Skeletal muscle tissue (tissue), 4 donors: ENCODE results near the gene SUN1. TPM values are rescaled to one million over a fixed set of nuclear protein-coding genes. Genes with fewer than 3 reads are reported as not detected.
"Not testable (repeated sequence)": the region's sequence is repeated elsewhere in the genome, so short reads cannot be mapped to it uniquely, and the experiment has no call there.

ENCODE experiments used
- H3K27ac ChIP-seq: one replicate; pipeline ENCODE4 v1.7.0; 2013; ENCODE audit warnings: mild to moderate bottlenecking, low read depth, low read length, inconsistent platforms
- H3K27me3 ChIP-seq, 3 donors: one replicate each; pipeline ENCODE4 v1.7.0; 2013; ENCODE audit warnings: low read length in 3 of 3; ENCODE audit not compliant: control insufficient read depth in 3 of 3, insufficient read depth in 3 of 3
- H3K36me3 ChIP-seq, 3 donors: one replicate each; pipeline ENCODE4 v1.7.0; 2013; ENCODE audit warnings: low read length in 3 of 3; ENCODE audit not compliant: control insufficient read depth in 3 of 3, insufficient read depth in 3 of 3
- H3K4me1 ChIP-seq, 3 donors: one replicate each; pipeline ENCODE4 v1.7.0; 2013; ENCODE audit warnings: low read length in 3 of 3, mild to moderate bottlenecking in 3 of 3; ENCODE audit not compliant: control insufficient read depth in 3 of 3, insufficient read depth in 3 of 3
- H3K4me3 ChIP-seq, 3 donors: one replicate each; pipeline ENCODE4 v1.7.0; 2013; ENCODE audit warnings: low read length in 3 of 3
- H3K9ac ChIP-seq, 3 donors: one replicate each; pipeline ENCODE4 v1.7.0; 2013; ENCODE audit warnings: low read length in 3 of 3, mild to moderate bottlenecking in 3 of 3, moderate library complexity in 2 of 3, low read depth in 1 of 3
- H3K9me3 ChIP-seq, 3 donors: one replicate each; pipeline ENCODE4 v1.7.0; 2013; ENCODE audit warnings: low read length in 3 of 3; ENCODE audit not compliant: control insufficient read depth in 3 of 3
- total RNA-seq: library from RNA; depleted of rRNA; stranded (reverse); fragments of >200 nt; gene quantifications from one replicate; pipeline ENCODE4 v1.2.3, GENCODE V29; 2014
- donor health status: Osteomylitis.

SUN1 gene
- total RNA-seq, 1 donor from 2014 or later = 180 TPM

DNA sequence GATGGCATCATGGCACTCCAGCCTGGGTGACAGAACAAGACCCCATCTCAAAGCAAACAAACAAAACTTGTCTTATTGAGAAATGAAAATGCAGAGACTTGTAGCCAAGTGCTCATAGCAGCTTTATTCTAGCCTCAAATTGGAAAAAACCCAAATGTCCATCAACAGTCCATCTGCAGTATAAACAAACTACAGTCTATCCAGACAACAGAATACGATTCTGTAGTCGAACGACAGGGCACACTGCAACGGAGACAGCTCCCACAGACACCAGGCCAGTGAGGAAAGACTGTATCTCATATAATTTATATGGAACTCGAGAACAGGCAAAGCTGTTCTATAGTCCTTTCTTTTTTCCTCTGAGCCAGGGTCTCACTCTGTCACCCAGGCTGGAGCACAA lies 40.8 kb upstream of the SUN1 start:
- H3K4me1 ChIP-seq = peaks cover 5 to 24% (median 21%) of the 10 kb centered on the region in 3 donors
- no peak overlapping the region for H3K9ac ChIP-seq
- no peaks in the 10 kb centered on the region for H3K27me3 ChIP-seq
- H3K9me3 ChIP-seq = no peaks in the 10 kb centered on the region
- H3K36me3 ChIP-seq = peaks cover 0 to 3% (median 0%) of the 10 kb centered on the region in 3 donors
- no peak overlapping the region for H3K4me3 ChIP-seq
- H3K27ac ChIP-seq = peak overlapping the region; percentile 37

DNA sequence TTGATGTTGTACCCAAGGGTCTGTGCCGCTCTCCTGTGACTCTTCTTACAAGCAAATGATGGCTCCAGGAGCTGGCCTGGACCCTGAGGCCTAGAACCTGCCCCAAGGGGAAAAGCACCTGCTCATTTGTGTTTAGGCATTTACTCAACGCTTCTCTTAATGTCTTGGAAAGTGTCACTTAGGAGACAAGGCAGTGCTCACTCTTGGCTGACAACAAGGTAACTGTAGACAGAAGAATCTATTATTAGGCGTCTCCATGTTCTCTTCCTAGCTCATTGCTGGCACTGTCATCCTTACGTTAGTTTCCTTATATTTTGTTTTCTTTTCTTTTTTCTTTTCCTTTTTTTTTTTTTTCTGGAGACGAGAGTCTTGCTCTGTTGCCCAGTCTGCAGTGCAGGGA lies 38.1 kb upstream of the SUN1 start:
- Histone ChIP-seq H3K9me3 (no peaks in the 10 kb centered on the region), H3K4me1 (peaks cover 12 to 29% (median 27%) of the 10 kb centered on the region in 3 donors), H3K36me3 (no peaks in the 10 kb centered on the region), H3K9ac (peak overlapping the region; percentile 34 to 50 (median 36)), H3K27me3 (no peaks in the 10 kb centered on the region), H3K4me3 (no peak overlapping the region), H3K27ac (peak overlapping the region; percentile 69)

DNA sequence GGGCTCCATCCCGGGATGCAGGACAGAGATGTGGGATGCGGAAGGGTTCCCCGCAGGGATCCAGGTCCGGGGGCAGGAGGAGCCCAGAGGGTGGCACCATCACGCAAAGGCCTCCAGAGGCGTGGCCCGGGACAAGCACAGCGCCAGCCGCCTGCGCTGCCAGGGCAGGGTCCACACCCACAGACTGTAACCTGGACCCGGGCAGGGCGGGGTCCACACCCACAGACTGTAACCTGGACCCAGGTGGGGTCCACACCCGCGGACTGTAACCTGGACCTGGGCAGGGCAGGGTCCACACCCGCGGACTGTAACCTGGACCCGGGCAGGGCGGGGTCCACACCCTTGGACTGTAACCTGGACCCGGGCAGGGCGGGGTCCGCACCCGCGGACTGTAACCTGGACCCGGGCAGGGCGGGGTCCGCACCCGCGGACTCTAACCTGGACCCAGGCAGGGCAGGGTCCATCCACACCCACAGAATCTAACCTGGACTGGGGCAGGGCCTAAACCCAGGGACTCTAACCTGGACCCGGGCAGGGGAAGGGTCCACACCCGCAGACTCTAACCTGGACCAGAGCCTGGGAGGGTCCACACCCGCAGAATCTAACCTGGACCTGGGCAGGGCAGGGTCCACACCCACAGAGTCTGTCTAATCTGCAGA lies 37.5 kb upstream of the SUN1 start:
- Histone ChIP-seq H3K27me3 (no peaks in the 10 kb centered on the region), H3K9me3 (no peaks in the 10 kb centered on the region), H3K9ac (peak overlapping the region in 2 of 3 donors; percentile 34 to 50), H3K4me1 (peaks cover 12 to 29% (median 27%) of the 10 kb centered on the region in 3 donors), H3K36me3 (no peaks in the 10 kb centered on the region), H3K27ac (peak overlapping the region; percentile 69), H3K4me3 (no peak overlapping the region)

DNA sequence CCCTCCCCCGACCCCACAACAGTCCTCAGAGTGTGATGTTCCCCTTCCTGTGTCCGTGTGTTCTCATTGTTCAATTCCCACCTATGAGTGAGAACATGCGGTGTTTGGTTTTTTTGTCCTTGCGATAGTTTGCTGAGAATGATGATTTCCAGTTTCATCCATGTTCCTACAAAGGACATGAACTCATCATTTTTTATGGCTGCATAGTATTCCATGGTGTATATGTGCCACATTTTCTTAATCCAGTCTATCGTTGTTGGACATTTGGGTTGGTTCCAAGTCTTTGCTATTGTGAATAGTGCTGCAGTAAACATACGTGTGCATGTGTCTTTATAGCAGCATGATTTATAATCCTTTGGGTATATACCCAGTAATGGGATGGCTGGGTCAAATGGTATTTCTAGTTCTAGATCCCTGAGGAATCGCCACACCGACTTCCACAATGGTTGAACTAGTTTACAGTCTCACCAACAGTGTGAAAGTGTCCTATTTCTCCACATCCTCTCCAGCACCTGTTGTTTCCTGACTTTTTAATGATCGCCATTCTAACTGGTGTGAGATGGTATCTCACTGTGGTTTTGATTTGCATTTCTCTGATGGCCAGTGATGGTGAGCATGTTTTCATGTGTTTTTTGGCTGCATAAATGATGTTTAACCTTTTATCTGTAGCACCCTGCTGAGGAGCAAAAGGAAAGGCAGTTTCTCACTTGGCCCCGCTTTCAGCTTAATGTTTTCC lies 35.7 kb upstream of the SUN1 start:
- not testable (repeated sequence) for H3K36me3 ChIP-seq, H3K27me3 ChIP-seq, H3K9me3 ChIP-seq, H3K9ac ChIP-seq, H3K4me3 ChIP-seq
- Histone ChIP-seq H3K27ac (peak overlapping the region; percentile 65), H3K4me1 (peaks cover 12 to 31% (median 30%) of the 10 kb centered on the region in 3 donors)

DNA sequence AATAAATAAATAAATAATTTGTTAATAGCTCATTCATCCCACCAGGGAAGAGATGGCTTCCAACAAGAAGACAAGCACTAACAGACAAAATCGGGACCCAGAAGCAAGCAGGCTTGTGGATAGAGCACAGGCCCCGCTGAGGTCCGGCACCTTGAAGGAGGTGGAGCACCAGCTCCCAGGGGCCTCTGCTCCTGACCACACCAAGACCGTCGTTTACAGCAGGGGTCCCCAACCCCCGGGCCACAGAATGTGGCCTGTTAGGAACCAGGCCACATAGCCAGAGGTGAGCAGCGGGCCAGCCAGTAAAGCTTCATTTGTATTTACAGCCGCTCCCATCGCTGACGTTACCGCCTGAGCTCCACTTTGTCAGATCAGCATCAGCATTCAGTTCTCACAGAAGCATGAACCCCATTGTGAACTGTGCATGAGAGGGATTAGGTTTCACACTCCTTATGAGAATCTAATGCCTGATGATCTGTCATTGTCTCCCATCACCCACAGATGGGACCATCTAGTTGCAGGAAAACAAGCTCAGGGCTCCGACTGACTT lies 33.3 kb upstream of the SUN1 start:
- H3K27me3 ChIP-seq = no peaks in the 10 kb centered on the region
- peaks cover 17 to 34% (median 33%) of the 10 kb centered on the region in 3 donors for H3K4me1 ChIP-seq
- no peak overlapping the region for H3K27ac ChIP-seq
- H3K36me3 ChIP-seq = no peaks in the 10 kb centered on the region
- H3K4me3 ChIP-seq = no peak overlapping the region
- H3K9me3 ChIP-seq = no peaks in the 10 kb centered on the region
- H3K9ac ChIP-seq = no peak overlapping the region

DNA sequence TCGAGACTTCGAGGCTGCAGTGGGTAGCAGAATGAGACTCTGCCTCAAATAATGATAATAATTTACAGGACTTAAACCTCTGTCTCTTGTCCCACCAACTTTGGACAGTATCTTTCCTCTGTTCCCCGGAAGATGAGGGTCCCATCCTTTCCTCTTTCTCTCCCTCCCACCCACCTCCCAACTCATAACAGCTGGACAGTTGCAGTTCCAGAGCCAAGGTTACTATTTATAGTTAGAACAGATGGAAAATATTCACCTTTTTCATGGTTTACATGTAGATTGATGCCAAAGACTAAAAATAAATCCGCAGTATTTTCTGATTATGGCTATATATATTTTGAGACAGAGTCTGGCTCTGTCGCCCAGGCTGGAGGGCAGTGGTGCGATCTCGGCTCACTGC lies 31.6 kb upstream of the SUN1 start:
- Histone ChIP-seq H3K36me3 (no peaks in the 10 kb centered on the region), H3K27me3 (no peaks in the 10 kb centered on the region), H3K27ac (no peak overlapping the region), H3K4me3 (no peak overlapping the region), H3K9me3 (no peaks in the 10 kb centered on the region), H3K4me1 (peaks cover 16 to 29% (median 26%) of the 10 kb centered on the region in 3 donors), H3K9ac (no peak overlapping the region)

DNA sequence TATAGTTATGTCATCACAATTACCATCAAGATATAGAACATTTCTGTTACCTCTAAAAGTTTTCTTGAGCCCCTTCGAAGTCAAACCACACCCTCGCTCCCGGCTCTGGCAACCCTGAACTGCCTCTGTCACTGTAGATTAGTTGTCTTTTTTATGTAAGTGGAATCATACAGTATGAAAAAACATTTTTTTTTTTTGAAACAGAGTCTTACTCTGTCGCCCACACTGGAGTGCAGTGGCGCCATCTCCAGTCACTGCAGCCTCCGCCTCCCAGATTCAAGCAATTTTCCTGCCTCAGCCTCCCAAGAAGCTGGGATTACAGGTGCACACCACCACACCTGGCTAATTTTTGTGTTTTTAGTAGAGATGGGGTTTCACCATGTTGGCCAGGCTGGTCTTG lies 30.9 kb upstream of the SUN1 start:
- not testable (repeated sequence) for H3K9ac ChIP-seq, H3K27me3 ChIP-seq, H3K36me3 ChIP-seq, H3K9me3 ChIP-seq, H3K4me3 ChIP-seq
- Histone ChIP-seq H3K27ac (peak overlapping the region; percentile 38), H3K4me1 (peaks cover 16 to 30% (median 26%) of the 10 kb centered on the region in 3 donors)

DNA sequence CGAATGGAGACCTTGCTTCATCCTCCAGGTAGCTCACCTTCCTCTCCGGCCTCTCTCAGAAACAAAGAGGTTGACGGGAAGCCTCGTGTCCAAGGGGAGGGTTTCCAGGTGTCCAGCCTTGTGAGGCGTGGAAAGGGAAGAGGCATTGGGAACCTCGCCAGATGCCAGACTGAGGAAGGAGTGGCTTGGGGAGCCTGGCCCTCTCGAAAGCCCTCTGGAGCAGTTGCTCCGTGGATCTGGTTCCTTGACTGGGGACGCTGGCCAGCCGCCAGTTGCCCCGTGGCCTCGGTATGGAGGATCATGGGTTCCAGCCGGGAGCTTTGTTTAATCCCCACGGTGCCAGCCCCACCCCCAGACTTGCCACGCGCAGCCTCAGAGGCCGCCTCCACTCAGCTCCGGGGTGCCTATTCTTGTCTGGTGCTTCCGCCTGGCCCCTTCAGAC lies 30.3 kb upstream of the SUN1 start:
- H3K9ac ChIP-seq = peak overlapping the region; percentile 20 to 74 (median 38)
- H3K27me3 ChIP-seq = no peaks in the 10 kb centered on the region
- peak overlapping the region; percentile 38 for H3K27ac ChIP-seq
- peak overlapping the region; percentile 10 to 56 (median 46) for H3K4me3 ChIP-seq
- H3K9me3 ChIP-seq = no peaks in the 10 kb centered on the region
- H3K36me3 ChIP-seq = no peaks in the 10 kb centered on the region
- H3K4me1 ChIP-seq = peaks cover 16 to 30% (median 26%) of the 10 kb centered on the region in 3 donors

DNA sequence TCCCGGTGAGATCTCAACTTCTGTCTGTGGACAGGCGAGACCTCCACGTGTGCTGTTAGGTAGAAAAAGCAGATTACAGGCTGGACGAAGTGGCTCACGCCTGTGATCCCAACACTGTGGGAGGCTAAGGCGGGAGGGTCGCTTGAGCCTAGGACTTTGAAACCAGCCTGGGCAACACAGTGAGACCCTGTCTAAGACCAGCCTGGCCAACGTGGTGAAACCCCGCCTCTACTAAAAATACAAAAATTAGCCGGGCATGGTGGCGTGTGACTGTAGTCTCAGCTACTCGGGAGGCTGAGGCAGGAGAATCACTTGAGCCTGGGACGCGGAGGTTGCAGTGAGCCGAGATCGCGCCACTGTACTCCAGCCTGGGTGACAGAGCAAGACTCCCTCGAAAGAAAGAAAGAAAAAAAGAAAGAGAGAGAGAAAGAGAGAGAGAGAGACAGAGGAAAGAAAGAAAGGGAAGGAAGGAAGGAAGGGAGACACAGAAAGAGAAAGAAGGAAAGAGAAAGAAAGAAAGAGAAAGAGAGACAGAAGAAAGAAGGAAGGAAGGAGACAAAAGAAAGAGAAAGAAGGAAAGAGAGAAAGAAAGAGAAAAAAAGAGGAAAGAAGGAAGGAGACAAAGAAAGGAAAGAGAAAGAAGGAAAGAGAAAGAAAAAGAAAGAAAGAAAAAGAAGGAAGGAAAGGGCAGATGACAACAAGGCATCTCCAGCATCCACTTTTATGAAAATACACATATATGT lies 29.6 kb upstream of the SUN1 start:
- Histone ChIP-seq H3K4me3 (no peak overlapping the region), H3K27ac (peak overlapping the region; percentile 38)

More for the DNA sequence above, 29.6 kb upstream of the SUN1 start:
- Histone ChIP-seq H3K9me3 (no peaks in the 10 kb centered on the region), H3K27me3 (no peaks in the 10 kb centered on the region), H3K9ac (peak overlapping the region in 2 of 3 donors; percentile 38 to 74), H3K36me3 (no peaks in the 10 kb centered on the region), H3K4me1 (peaks cover 13 to 26% (median 25%) of the 10 kb centered on the region in 3 donors)
